G401 (cell line): ENCODE results near the gene FTSJ3. TPM values are rescaled to one million over a fixed set of nuclear protein-coding genes. Genes with fewer than 3 reads are reported as not detected.

Experiments
- total RNA-seq: library from RNA; depleted of rRNA; stranded (reverse); fragments of >200 nt; shearing (Covaris generic); gene quantifications from 2 replicates; pipeline ENCODE4 v1.2.3, GENCODE V29; 2014; rRNA removed

Gene FTSJ3
- total RNA-seq, 1 experiment from 2014 or later: 58.2 TPM

Other genes with a start within 250 kb of the FTSJ3 start
- gene TACO1, start 226.8 kb downstream of the FTSJ3 start, total RNA-seq: 63.9 and 64.6 TPM in 2 replicates
- gene MAP3K3, start 205.2 kb downstream of the FTSJ3 start, total RNA-seq: 9.1 and 13.8 TPM in 2 replicates
- gene LIMD2, start 127.5 kb downstream of the FTSJ3 start, total RNA-seq: 51.6 and 72.5 TPM in 2 replicates
- gene STRADA, start 85.9 kb downstream of the FTSJ3 start, total RNA-seq: 15.3 and 26.8 TPM in 2 replicates
- gene CCDC47, start 54.1 kb downstream of the FTSJ3 start, total RNA-seq: 32.4 and 52.8 TPM in 2 replicates
- gene DDX42, start 53.5 kb downstream of the FTSJ3 start, total RNA-seq: 28.1 and 52.8 TPM in 2 replicates
- gene PSMC5, start 232 bp downstream of the FTSJ3 start, total RNA-seq: 114 and 133 TPM in 2 replicates
- gene SMARCD2, start 15.0 kb upstream of the FTSJ3 start, total RNA-seq: 128 and 144 TPM in 2 replicates
- gene CSH2, start 46.0 kb upstream of the FTSJ3 start, total RNA-seq: not detected in 2 replicates
- not detected in 2 replicates for gene GH2, start 54.3 kb upstream of the FTSJ3 start, total RNA-seq
- gene CSH1, start 68.9 kb upstream of the FTSJ3 start, total RNA-seq: not detected in 2 replicates
- gene CSHL1, start 83.6 kb upstream of the FTSJ3 start, total RNA-seq: not detected in 2 replicates
- not detected in 2 replicates for gene GH1, start 91.2 kb upstream of the FTSJ3 start, total RNA-seq
- gene CD79B, start 104.7 kb upstream of the FTSJ3 start, total RNA-seq: 1.3 TPM in 1 of 2 replicates, not detected in the other
- not detected in 2 replicates for gene SCN4A, start 145.3 kb upstream of the FTSJ3 start, total RNA-seq
- gene PRR29, start 170.7 kb upstream of the FTSJ3 start, total RNA-seq: 1.1 and 3.1 TPM in 2 replicates
- not detected in 2 replicates for gene ICAM2, start 193.0 kb upstream of the FTSJ3 start, total RNA-seq